Measurements from ENCODE around the gene CXCL12. TPM values are rescaled to one million over a fixed set of nuclear protein-coding genes. Genes with fewer than 3 reads are reported as not detected.

Gene CXCL12
- total RNA-seq, 1 donor = under 0.01 TPM

DNA sequence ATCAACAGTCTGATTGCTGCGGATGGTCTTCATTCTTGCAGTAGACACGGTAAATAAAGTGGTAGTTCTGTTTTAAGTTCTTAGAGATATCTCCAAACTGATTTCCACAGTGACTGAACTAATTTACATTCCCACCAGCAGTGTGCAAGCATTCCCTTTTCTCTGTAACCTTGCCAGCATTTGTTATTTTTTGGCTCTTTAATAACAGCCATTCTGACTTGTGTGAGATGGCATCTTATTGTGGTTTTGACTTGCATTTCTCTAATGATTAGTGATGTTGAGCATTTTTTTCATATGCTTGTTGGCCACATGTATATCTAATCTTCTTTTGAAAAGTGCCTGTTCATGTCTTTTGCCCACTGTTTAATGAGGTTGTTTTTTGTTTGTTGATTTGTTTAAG, 30.2 kb upstream of the CXCL12 start:
- no peaks in the 10 kb centered on the region for H3K27me3 ChIP-seq (ENCODE audit: insufficient read depth, low read length)

DNA sequence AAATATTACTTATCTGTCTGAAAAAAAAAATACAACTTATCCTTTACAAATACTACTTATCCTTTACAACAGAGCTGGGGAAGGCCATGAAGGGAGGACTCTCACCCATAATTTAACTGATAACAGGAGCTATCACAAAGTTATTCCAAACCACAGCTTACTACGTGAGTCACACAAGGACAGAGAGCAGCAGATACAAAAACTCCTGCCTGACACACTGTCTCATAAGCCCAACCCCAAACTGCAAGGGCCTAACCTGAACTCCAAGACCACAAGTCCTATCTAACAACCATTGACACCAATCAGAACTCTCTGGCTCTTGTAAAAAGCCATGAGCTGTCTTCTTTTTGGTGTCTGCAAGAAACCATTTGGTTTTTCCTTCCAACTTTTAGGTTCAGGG, 28.5 kb upstream of the CXCL12 start:
- Histone ChIP-seq H3K27me3 (ENCODE audit: insufficient read depth, low read length) (no peaks in the 10 kb centered on the region), H3K4me1 (ENCODE audit: insufficient read depth, low read length) (no peaks in the 10 kb centered on the region), H3K4me3 (ENCODE audit: low read length) (no peak overlapping the region), H3K9me3 (ENCODE audit: low read depth, low read length) (no peaks in the 10 kb centered on the region)

More for the DNA sequence above, 30.2 kb upstream of the CXCL12 start:
- H3K4me3 ChIP-seq (ENCODE audit: low read length) = no peak overlapping the region
- no peaks in the 10 kb centered on the region for H3K9me3 ChIP-seq (ENCODE audit: low read depth, low read length)
- H3K4me1 ChIP-seq (ENCODE audit: insufficient read depth, low read length) = no peaks in the 10 kb centered on the region

DNA sequence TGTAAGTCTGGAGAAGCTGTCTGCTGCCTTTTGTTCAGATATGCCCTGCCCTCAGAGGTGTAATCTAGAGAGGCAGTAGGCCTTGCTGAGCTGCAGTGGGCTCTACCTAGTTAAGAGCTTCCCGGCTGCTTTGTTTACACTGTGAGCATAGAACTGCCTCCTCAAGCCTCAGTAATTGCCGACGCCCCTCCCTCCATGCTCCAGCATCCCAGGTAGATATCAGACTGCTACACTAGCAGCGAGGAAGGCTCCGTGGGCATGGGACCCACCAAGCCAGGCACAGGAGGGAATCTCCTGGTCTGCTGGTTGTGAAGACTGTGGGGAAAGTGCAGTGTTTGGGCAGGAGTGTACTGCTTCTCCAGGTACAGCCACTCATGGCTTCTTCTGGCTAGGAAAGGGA, 26.4 kb upstream of the CXCL12 start:
- H3K4me3 ChIP-seq (ENCODE audit: low read length) = no peak overlapping the region
- H3K27me3 ChIP-seq (ENCODE audit: insufficient read depth, low read length) = no peaks in the 10 kb centered on the region
- no peaks in the 10 kb centered on the region for H3K9me3 ChIP-seq (ENCODE audit: low read depth, low read length)
- no peaks in the 10 kb centered on the region for H3K4me1 ChIP-seq (ENCODE audit: insufficient read depth, low read length)

DNA sequence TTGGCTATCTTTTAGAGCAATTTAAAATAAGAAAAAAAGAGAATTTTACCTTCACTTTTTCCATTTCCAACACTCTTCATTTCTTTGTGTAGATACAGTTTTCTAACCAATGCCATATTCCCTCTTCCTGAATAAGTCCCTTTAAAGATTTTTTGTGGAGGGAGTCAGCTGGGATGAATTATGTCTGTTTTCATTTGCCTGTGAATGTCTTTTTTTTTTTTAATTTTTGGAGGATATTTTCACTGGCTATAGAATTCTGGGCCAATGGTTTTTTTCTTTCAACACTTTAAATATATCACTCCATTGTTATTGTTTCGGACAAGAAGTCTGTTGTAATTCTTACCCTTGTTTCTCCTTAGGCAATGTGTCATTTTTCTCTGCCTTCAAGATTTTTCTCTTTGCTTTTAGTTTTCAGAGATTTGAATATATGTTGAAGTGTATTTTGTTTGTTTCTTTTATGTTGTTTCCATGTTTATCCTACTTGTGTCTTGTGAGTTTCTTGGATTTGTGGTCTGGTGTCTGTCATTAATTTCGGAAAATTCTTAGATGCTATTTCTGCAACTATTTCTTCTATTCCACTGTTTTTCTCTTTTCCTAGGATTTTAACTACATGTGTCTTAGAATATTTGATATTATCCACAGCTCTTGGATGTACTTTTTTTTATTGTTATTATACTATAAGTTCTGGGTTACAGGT, 20.0 kb upstream of the CXCL12 start:
- Histone ChIP-seq H3K9me3 (ENCODE audit: low read depth, low read length) (no peaks in the 10 kb centered on the region), H3K4me3 (ENCODE audit: low read length) (no peak overlapping the region), H3K4me1 (ENCODE audit: insufficient read depth, low read length) (no peaks in the 10 kb centered on the region), H3K27me3 (ENCODE audit: insufficient read depth, low read length) (peaks cover 4% of the 10 kb centered on the region)

DNA sequence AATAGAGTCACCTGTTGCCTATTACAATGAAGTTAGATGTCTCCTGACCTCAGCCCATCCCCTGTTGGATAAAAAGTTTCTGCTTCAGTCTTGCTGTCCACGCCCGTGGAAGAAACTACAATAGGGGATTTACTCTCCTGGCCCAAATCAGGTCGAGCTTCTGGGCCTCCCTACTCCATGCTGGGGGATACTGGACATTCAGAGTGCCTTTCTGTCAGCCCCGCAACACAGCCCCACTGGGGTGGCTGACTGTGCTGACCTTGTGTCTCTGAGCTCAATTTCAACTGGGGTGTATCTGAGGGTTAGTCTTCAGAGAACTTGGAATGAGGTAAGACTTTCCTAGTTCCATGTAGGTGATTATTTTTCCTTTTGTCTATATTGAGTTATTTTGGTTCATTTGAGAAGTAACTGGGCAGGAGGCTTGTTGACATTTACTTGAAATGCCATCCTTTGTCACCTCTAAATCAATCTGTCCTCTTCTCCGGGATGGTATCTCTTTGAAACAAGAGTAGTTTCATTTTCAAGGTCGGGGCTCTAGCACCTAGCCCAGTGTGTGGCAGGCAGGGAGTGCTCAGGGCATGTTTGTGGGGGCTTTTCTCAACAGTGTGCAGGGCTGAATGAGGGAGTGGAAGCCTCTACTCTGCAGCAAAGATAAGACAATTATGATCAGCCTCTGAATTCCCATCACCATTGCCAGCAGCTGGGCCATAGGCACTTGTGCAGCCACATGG, 17.7 kb upstream of the CXCL12 start:
- no peaks in the 10 kb centered on the region for H3K9me3 ChIP-seq (ENCODE audit: low read depth, low read length)
- H3K27me3 ChIP-seq (ENCODE audit: insufficient read depth, low read length) = peaks cover 4% of the 10 kb centered on the region
- no peak overlapping the region for H3K4me3 ChIP-seq (ENCODE audit: low read length)
- H3K4me1 ChIP-seq (ENCODE audit: insufficient read depth, low read length) = no peaks in the 10 kb centered on the region

DNA sequence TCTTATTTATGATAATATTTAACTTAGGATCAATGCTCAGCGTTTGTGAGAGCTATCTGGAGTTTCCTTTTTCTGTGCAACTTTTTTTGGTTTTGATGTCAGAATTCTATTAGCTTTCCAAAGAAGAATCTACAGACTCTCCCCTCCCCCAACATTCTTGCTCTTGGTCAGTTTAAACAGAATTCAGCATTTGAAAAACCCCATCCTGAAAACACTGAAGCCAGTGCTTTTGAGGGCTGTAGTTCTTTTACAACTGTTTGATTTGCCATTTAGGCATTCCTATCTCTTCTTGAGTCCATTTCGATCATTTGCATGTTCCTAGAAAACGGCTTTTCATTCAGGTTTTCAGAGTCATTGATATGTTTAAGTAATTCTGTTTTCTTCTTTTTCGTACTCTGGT, 15.6 kb upstream of the CXCL12 start:
- no peaks in the 10 kb centered on the region for H3K9me3 ChIP-seq (ENCODE audit: low read depth, low read length)
- peaks cover 4% of the 10 kb centered on the region for H3K27me3 ChIP-seq (ENCODE audit: insufficient read depth, low read length)
- H3K4me1 ChIP-seq (ENCODE audit: insufficient read depth, low read length) = no peaks in the 10 kb centered on the region
- H3K4me3 ChIP-seq (ENCODE audit: low read length) = no peak overlapping the region

DNA sequence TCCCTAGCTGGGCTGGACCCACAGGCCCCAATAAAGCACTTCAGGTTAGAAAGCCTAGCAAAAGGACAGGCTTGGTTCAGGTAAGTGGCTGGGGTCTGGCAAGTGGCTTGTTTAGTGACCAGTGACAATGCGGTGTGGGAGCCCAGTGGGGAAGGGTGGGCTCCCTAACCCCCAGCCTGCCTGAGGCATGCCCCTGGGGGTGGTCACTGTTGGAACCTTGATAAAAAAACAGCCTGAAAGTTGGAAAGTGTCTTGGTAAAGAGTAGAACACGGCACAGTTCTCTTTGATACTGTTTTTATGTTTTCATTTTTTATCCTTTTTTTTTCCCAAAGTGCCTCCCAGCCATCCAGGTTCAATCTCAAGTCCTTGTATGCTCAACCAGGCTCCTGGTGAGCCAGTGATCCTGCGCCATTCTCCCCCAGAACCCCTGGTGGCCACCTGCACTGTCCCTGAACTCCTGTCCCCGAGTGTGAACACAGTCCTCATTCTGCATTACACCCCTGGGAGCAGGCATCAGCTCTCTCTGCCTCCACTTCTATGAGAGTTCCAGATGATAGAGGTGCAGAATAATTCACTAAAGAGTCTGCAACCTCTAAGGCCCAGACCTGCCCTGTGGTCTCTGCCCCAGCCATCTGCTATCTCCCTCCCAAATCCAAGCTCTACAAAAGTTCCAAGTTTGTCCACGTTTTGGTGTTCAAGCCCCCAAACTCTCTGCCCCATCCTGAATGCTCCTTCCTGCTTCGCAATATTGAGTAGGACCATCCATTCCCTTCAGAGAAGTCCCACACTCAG, 15.0 kb upstream of the CXCL12 start:
- H3K4me3 ChIP-seq (ENCODE audit: low read length) = no peak overlapping the region
- H3K27me3 ChIP-seq (ENCODE audit: insufficient read depth, low read length) = peaks cover 4% of the 10 kb centered on the region
- H3K4me1 ChIP-seq (ENCODE audit: insufficient read depth, low read length) = no peaks in the 10 kb centered on the region
- H3K9me3 ChIP-seq (ENCODE audit: low read depth, low read length) = no peaks in the 10 kb centered on the region

DNA sequence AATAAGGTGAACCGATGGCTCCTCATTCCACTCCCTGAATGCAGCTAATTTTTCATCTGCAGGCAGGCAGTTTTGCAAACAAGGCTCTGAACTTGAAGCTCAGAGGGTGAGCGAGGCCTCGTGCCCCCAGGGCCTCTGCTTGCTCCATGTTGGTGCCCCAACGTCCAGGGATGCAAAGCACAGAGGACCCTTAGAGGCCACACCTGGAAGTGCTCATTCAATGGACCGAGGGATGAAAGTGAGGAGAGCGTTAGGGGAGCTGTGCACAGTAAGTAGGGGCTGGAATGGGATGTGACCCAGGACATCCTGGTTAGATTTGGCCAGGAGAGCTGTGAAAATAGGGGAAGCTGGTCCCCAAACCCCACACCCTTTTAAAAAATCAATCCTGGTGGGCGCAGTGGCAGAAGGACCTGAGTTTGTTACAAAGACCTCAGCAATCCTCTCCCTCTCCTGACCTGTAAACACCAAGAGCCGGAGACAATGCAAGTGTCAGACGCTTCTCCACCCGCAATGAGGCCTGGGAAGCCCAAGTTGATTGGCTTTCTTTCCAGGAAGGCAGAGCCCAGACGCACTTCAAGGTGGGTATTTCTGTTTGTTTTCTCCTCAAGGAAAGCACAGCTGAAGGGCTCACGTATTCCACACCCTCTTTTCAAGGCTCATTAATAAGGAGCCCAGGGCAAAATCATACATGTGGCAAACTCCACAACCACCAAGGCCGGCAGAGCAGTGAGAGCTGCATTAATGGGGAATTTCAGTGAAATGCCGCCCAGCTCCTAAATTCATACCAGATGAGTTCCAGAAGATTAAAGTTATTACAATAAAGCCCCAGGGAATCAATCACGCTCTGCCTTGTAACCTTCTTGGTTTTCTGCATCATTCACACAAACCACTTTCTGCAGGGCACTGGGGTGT, 14.1 kb upstream of the CXCL12 start:
- no peaks in the 10 kb centered on the region for H3K9me3 ChIP-seq (ENCODE audit: low read depth, low read length)
- H3K27me3 ChIP-seq (ENCODE audit: insufficient read depth, low read length) = peaks cover 4% of the 10 kb centered on the region
- no peak overlapping the region for H3K4me3 ChIP-seq (ENCODE audit: low read length)
- H3K4me1 ChIP-seq (ENCODE audit: insufficient read depth, low read length) = no peaks in the 10 kb centered on the region

DNA sequence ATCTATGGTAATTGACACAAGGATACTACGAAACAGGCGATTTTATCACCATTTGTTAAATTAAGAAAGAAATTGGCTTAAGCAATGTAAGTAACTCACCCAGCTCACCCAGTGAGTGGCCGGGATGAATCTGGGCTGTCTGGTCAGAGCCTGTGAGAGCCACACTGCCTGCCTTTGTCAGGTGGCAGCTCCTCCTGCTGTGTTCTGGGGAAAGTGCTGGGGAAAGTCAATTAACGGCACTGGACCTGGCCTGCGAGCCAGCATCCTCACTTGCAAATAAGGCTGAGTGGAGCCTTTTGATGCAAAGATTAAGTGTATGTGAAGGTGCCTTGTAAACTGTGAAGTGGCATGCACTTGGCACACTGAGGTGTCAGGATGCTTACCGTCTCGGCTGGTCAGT, 13.4 kb upstream of the CXCL12 start:
- H3K27me3 ChIP-seq (ENCODE audit: insufficient read depth, low read length) = peaks cover 4% of the 10 kb centered on the region
- no peaks in the 10 kb centered on the region for H3K4me1 ChIP-seq (ENCODE audit: insufficient read depth, low read length)
- no peaks in the 10 kb centered on the region for H3K9me3 ChIP-seq (ENCODE audit: low read depth, low read length)
- H3K4me3 ChIP-seq (ENCODE audit: low read length) = no peak overlapping the region

DNA sequence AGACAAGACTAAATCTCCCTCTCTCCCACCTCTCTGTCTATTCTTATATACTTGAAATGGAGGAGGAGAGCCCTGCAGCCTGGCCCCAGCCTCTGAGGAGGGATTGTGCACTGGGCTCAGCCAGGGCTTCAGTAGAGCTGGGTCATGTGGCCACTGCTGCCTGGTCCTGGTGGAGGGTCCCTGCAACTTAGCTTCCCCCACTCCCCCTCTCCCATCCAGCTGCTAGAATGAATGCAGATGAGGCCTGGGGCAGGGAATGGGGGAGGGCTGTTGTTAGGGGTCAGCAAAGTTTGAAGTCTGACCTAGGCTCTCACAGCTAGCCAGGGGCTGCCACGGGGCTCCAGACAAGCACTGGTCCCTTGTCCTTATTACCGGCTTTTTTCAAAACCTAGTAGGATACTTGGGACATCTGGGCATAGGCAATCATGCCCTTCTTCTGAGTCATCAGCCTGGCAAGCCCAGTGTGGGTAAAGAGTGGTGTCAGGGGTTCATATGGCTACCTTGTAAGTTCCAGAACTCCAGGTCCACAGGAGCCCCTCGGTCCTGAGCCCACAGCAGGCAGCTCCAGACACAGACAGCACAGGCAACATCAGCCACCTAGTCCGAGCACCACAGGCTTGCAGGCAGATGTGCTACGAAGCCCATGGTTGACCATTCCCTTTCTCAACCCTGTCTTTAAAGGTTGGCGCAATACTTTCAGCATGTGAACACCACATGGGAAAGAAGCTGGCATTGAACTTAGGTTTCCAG, 12.8 kb upstream of the CXCL12 start:
- no peaks in the 10 kb centered on the region for H3K9me3 ChIP-seq (ENCODE audit: low read depth, low read length)
- no peak overlapping the region for H3K4me3 ChIP-seq (ENCODE audit: low read length)
- H3K4me1 ChIP-seq (ENCODE audit: insufficient read depth, low read length) = no peaks in the 10 kb centered on the region
- H3K27me3 ChIP-seq (ENCODE audit: insufficient read depth, low read length) = peaks cover 4% of the 10 kb centered on the region

DNA sequence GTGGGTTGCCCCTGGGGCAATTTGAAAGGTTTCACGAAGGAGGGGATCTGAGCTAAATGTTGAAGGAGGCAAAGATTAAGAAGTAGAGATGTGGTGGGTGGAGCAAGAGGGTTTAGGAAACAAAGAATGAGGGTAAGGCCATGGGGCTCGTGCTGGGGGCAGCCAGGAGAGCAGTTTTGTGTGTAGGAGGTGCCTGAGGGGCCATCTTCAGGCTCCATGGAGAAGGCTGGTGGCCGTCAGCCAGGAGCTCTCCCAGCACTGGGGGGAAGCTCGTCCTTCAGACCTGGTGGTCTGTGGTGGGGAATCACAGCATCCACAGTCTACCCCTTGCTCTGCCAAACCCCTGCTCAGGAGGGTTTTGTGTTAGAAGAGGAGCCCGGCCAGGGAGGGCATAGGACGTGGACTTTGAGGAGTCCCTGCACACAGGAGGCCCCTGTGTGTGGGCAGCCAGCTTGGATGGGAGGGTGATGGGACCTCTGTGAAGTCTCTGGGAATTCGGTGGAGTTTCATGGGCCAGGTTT, 11.8 kb upstream of the CXCL12 start:
- Histone ChIP-seq H3K4me1 (ENCODE audit: insufficient read depth, low read length) (no peaks in the 10 kb centered on the region), H3K27me3 (ENCODE audit: insufficient read depth, low read length) (no peaks in the 10 kb centered on the region), H3K4me3 (ENCODE audit: low read length) (no peak overlapping the region), H3K9me3 (ENCODE audit: low read depth, low read length) (no peaks in the 10 kb centered on the region)

DNA sequence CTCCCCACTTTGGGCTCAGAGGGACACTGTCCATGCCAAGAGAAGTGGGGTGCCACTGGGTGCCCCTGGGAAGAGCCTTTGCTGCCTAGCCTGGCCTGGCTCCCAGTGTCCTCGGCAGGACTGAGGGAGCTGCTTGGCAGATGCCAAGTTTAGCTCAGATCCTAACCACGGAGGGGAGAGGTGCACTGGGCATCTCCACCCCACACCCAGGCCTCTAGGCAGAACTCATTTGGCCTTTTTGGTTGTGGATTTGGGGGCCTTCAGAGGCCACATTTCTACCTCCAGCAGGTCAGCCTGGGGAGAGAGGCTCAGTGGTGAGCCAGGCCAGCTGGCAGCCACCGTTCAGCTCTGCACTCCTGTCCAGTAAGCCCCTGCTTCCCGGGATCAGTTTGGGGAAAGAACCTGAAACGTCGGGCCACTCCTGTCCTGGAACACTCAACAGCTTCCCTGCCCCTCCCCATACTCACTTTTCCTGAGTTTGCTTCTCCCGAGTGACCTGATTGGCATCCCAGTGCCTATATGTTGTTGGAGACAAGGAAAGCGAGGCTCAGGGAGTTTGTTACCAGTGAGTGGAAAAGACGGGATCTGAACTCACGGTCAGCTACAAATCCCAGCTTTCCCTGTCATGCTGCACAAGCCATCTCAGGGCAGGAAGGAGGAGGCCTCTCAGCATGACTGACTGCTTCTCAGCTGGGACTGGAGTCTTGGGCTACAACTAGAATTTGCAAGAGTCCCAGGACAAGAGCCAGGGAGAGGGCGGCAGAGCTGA, 11.2 kb upstream of the CXCL12 start:
- H3K4me1 ChIP-seq (ENCODE audit: insufficient read depth, low read length) = no peaks in the 10 kb centered on the region
- H3K4me3 ChIP-seq (ENCODE audit: low read length) = no peak overlapping the region
- no peaks in the 10 kb centered on the region for H3K9me3 ChIP-seq (ENCODE audit: low read depth, low read length)
- H3K27me3 ChIP-seq (ENCODE audit: insufficient read depth, low read length) = no peaks in the 10 kb centered on the region

DNA sequence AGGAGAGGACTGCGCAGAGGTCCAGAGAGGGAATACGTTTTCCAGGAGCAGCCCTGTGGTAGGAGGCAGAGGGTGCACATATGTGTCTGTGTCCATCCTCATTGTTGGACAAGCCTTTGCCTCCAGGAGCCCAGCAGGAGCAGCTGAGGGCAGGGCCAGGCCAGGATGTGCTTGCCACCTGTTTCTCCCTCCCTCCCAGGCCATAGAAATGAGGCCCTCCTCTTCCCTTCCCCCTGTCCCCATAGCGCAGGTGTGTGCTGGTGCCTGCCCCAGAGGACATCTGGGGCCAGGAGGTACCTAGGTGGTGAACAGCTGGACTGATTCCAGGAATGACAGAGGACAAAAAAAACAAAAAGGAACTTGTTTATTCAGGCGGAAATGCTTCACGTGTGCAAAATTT, 10.5 kb upstream of the CXCL12 start:
- Histone ChIP-seq H3K9me3 (ENCODE audit: low read depth, low read length) (no peaks in the 10 kb centered on the region), H3K27me3 (ENCODE audit: insufficient read depth, low read length) (no peaks in the 10 kb centered on the region), H3K4me3 (ENCODE audit: low read length) (no peak overlapping the region), H3K4me1 (ENCODE audit: insufficient read depth, low read length) (no peaks in the 10 kb centered on the region)
